A673 (cell line): ENCODE measurements around the gene EHMT1. TPM values are rescaled to one million over a fixed set of nuclear protein-coding genes. Genes with fewer than 3 reads are reported as not detected.
"Not testable (repeated sequence)": the region's sequence is repeated elsewhere in the genome, so short reads cannot be mapped to it uniquely, and the experiment has no call there.

ENCODE experiments used
- BruUV-seq: library from RNA; stranded (reverse); fragments of 400-500 nt; replicated peaks from 2 replicates; lab custom pipeline; 2021; lab: Mats Ljungman, UMichigan
- CTCF ChIA-PET: fragments of 300-600 bp; sonication (Branson Sonifier 250); formaldehyde crosslinking; loops from one replicate; lab custom pipeline; 2022; ENCODE audit warnings: antibody characterized with exemption; lab: Charles Lee
- POLR2A ChIA-PET: fragments of 300-600 bp; sonication (Branson Sonifier 250); formaldehyde crosslinking; loops from one replicate; lab custom pipeline; 2022; ENCODE audit warnings: antibody characterized with exemption; ENCODE audit not compliant: low non-redundant PET; lab: Charles Lee
- DNase-seq: peaks from one replicate; pipeline ENCODE4 v3.0.0-alpha.2; 2015; ENCODE audit warnings: low spot score
- H3K27ac ChIP-seq: fragments of 200-600 bp; sonication (generic); 2 replicates; pipeline ENCODE4 v1.5.1; 2016; ENCODE audit warnings: mixed run types, low read depth, mild to moderate bottlenecking, mixed read lengths, antibody characterized with exemption, low read length; ENCODE audit not compliant: poor library complexity, severe bottlenecking
- H3K27me3 ChIP-seq: fragments of 200-600 bp; sonication (generic); replicated peaks from 2 replicates; pipeline ENCODE4 v1.6.1; 2017; ENCODE audit warnings: mixed run types, low read depth, mild to moderate bottlenecking, mixed read lengths, antibody characterized with exemption, low read length; ENCODE audit not compliant: insufficient read depth, poor library complexity
- H3K36me3 ChIP-seq: fragments of 200-600 bp; sonication (generic); 2 replicates; pipeline ENCODE4 v1.6.1; 2016; ENCODE audit warnings: mixed run types, mild to moderate bottlenecking, mixed read lengths, antibody characterized with exemption, low read length; ENCODE audit not compliant: insufficient read depth, poor library complexity, severe bottlenecking
- H3K4me1 ChIP-seq: fragments of 200-600 bp; sonication (generic); 2 replicates; pipeline ENCODE4 v1.6.1; 2017; ENCODE audit warnings: mixed run types, mild to moderate bottlenecking, mixed read lengths, antibody characterized with exemption, low read length; ENCODE audit not compliant: insufficient read depth, poor library complexity, severe bottlenecking
- H3K4me3 ChIP-seq: fragments of 200-600 bp; sonication (generic); 2 replicates; pipeline ENCODE4 v1.5.1; 2016; ENCODE audit warnings: low read depth, mixed run types, mild to moderate bottlenecking, mixed read lengths, low read length; ENCODE audit not compliant: poor library complexity, severe bottlenecking
- H3K9me3 ChIP-seq: fragments of 200-600 bp; sonication (generic); 2 replicates; pipeline ENCODE4 v1.6.1; 2016; ENCODE audit warnings: mixed run types, low read depth, mild to moderate bottlenecking, mixed read lengths, antibody characterized with exemption, low read length; ENCODE audit not compliant: poor library complexity, severe bottlenecking
- EZH2 ChIP-seq: fragments of 200-600 bp; sonication (generic); IDR thresholded peaks from 2 replicates; pipeline ENCODE4 v1.6.1; 2017; ENCODE audit warnings: borderline replicate concordance, low read depth, mild to moderate bottlenecking, mixed read lengths, antibody characterized with exemption, low read length; ENCODE audit not compliant: poor library complexity, severe bottlenecking
- intact Hi-C: fragments of 100-400 bp; cut with micrococcal nuclease; formaldehyde crosslinking; loops from one replicate; pipeline ENCODE4 v1.10.0; 2022; ENCODE audit not compliant: unreplicated experiment
- total RNA-seq: library from RNA; stranded (reverse); gene quantifications from 2 replicates; pipeline ENCODE4 v1.2.3, GENCODE V29; 2021
- TF ChIP-seq, protein P1 (sequence below): fragments of 300-800, 200-600 bp; sonication (generic); conservative IDR thresholded peaks from 2 replicates; pipeline ENCODE4 v1.5.1; 2017; ENCODE audit warnings: low read depth, mild to moderate bottlenecking, antibody characterized with exemption, low read length, moderate library complexity, mixed read lengths

EHMT1 gene
- total RNA-seq, 1 experiment from 2014 or later = 115 TPM

DNA sequence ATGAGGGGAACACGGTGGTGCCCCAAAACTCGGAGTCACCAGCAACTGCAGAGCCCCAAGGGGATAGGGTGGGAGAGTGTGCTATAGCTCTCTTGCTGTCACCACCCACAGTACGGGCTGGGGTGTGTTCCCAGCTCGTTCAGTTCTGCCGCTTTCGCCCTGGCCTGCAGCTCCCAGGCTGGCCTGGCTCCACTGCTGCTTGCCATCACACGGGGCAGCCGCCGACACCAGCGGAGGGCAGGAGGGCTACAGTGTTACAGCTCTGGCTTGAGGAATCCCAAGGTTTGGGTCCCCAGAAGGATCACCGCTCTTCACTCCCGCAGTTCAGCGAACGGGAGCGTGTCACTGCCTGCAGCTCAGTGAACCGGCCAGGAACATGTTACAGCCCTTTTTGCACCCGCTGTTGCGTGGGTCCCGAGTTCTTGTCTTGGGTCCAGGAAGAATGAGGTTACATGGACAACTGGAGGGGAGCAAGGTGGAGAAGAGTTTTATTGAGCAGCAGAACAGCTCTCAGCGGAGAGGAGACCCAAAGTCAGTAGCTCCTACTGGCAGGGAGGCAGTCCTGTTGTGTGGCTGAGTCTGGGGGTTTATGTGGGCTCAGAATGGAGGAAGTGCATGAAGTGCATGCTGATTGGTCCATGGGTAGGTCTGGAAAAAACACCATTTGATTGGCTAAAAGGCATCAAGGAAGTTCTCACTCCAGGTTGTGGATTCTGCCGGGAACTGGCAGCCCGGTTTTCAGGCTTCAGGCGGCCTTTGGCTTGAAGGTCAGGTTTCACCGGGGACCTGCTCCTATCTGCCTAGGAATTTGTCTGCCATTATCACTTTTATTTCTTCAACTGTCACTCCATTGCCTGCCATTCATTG lies 113.4 kb downstream of the EHMT1 start:
- H3K27ac ChIP-seq = no peak overlapping the region
- TF ChIP-seq EZH2 = no peak
- TF ChIP-seq, protein P1, sequence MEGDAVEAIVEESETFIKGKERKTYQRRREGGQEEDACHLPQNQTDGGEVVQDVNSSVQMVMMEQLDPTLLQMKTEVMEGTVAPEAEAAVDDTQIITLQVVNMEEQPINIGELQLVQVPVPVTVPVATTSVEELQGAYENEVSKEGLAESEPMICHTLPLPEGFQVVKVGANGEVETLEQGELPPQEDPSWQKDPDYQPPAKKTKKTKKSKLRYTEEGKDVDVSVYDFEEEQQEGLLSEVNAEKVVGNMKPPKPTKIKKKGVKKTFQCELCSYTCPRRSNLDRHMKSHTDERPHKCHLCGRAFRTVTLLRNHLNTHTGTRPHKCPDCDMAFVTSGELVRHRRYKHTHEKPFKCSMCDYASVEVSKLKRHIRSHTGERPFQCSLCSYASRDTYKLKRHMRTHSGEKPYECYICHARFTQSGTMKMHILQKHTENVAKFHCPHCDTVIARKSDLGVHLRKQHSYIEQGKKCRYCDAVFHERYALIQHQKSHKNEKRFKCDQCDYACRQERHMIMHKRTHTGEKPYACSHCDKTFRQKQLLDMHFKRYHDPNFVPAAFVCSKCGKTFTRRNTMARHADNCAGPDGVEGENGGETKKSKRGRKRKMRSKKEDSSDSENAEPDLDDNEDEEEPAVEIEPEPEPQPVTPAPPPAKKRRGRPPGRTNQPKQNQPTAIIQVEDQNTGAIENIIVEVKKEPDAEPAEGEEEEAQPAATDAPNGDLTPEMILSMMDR = no peak
- H3K4me3 ChIP-seq = no peak overlapping the region
- no peaks in the 10 kb centered on the region for H3K27me3 ChIP-seq
- ChIA-PET CTCF (no interaction called here), POLR2A (no interaction called here)
- peaks cover 48% of the 10 kb centered on the region for H3K36me3 ChIP-seq
- intact Hi-C loops = no loop called here
- peaks cover 17% of the 10 kb centered on the region for H3K9me3 ChIP-seq
- no peak for DNase-seq
- no TSS peak for BruUV-seq
- no peaks in the 10 kb centered on the region for H3K4me1 ChIP-seq

DNA sequence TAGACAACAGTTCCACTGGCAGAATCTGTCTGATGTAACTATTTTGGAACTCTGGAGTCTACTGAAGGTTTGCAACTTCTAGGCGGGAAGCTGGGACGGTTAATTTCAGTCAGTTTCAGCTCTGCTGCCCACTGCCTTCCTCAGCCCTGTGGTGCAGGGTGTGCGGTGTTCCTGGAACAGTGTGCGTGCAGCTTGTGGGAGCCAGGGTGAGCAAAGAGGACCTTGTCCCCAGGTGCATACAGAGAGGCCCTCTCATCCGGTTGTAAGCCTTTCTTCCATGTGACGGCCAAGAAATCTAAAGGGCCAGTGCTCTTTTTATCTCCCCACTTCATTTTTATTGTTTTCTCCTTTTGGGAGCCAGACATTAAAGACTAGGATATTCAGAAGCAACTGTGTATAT lies 114.6 kb downstream of the EHMT1 start:
- H3K36me3 ChIP-seq = peaks cover 48% of the 10 kb centered on the region
- H3K27me3 ChIP-seq = no peaks in the 10 kb centered on the region
- POLR2A ChIA-PET = no interaction called here
- CTCF ChIA-PET = no interaction called here
- peaks cover 17% of the 10 kb centered on the region for H3K9me3 ChIP-seq
- DNase-seq = no peak
- BruUV-seq = no TSS peak
- no peak for TF ChIP-seq EZH2
- TF ChIP-seq, protein P1 = no peak
- H3K27ac ChIP-seq = no peak overlapping the region
- H3K4me3 ChIP-seq = no peak overlapping the region
- intact Hi-C loops = no loop called here
- no peaks in the 10 kb centered on the region for H3K4me1 ChIP-seq

DNA sequence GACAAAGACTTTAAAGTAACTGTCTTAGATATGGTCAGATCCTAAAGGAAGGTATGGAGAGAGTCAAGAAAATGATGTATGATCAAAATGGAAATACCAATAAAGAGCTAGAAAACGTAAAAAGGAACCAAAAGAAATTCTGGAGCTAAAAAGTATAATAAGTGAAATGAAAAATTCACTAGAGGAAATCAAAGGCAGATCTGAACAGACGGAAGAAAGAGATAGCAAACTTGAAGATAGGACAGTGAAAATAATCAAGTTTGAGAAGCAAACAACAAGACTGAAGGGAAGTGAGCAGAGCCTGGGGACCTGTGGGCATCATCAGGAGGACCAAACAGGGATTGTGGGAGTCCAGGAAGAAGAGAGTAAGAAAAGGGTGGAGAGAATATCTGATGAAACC lies 115.4 kb downstream of the EHMT1 start:
- H3K36me3 ChIP-seq = peaks cover 40% of the 10 kb centered on the region
- no peak for DNase-seq
- ChIA-PET POLR2A (no interaction called here), CTCF (no interaction called here)
- TF ChIP-seq EZH2 = no peak
- TF ChIP-seq, protein P1 = no peak
- BruUV-seq = no TSS peak
- H3K4me1 ChIP-seq = no peaks in the 10 kb centered on the region
- H3K27ac ChIP-seq = no peak overlapping the region
- peaks cover 17% of the 10 kb centered on the region for H3K9me3 ChIP-seq
- intact Hi-C loops = no loop called here
- no peaks in the 10 kb centered on the region for H3K27me3 ChIP-seq
- no peak overlapping the region for H3K4me3 ChIP-seq

DNA sequence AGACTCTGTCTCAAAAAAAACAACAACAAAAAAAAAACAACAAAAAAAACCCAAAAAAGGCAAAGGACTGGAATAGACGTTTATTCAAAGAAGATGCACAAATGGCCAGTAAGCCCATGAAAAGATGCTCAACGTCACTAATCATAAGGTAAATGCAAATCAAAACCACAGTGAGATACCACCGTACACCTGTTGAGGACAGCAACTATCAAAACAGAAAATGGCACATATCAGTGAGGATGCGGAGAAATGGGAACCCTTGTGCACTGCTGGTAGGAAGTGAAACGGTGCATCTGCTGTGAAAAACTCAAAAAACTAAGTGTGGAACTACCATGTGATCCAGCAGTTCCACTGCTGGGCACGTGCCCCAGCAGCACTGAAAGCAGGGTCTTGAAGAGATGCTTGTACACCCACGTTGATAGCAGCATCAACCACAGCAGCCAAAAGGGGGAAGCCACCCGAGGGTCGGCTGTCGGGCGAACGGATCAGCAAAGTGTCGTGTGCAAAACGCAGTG lies 119.4 kb downstream of the EHMT1 start:
- DNase-seq, H3K4me1 ChIP-seq, POLR2A ChIA-PET, intact Hi-C loops, H3K27ac ChIP-seq, H3K27me3 ChIP-seq, BruUV-seq, H3K4me3 ChIP-seq, CTCF ChIA-PET: not testable (repeated sequence)
- Histone ChIP-seq H3K9me3 (peaks cover 17% of the 10 kb centered on the region), H3K36me3 (peaks cover 32% of the 10 kb centered on the region)
